GM19395 (cell line): ENCODE results near the gene SPANXB1.
"Not testable (repeated sequence)": the region's sequence is repeated elsewhere in the genome, so short reads cannot be mapped to it uniquely, and the experiment has no call there.

Experiments
- ATAC-seq: cut with Tn5 transposase; IDR thresholded peaks from one replicate; pipeline ENCODE4 v1.9.1; 2021; ENCODE audit warnings: mild to moderate bottlenecking, moderate library complexity; ENCODE audit not compliant: unreplicated experiment

Gene SPANXB1

GRCh38 chrX:141002568-141002967 is at the start of gene SPANXB1:
Gene SPANXB1 (plus strand): TSS chrX:141002594. CDS start chrX:141002694, 100 bp downstream.
- not testable (repeated sequence) for ATAC-seq

- no peak for ATAC-seq
These were observed 35.4 kb upstream of the SPANXB1 start for GRCh38 chrX:140967036-140967435.

- ATAC-seq = no peak
These were observed 31.1 kb upstream of the SPANXB1 start for GRCh38 chrX:140971099-140971795.

GRCh38 chrX:140975472-140975871 is 26.9 kb upstream of the SPANXB1 start:
- no peak for ATAC-seq

GRCh38 chrX:140980271-140980670 is 22.1 kb upstream of the SPANXB1 start:
- no peak for ATAC-seq

- ATAC-seq = no peak
These were observed 18.7 kb upstream of the SPANXB1 start for GRCh38 chrX:140983730-140984129.

- ATAC-seq = not testable (repeated sequence)
These were observed 2.8 kb downstream of the SPANXB1 start for GRCh38 chrX:141005243-141005642.

- not testable (repeated sequence) for ATAC-seq
These were observed 41.9 kb downstream of the SPANXB1 start for GRCh38 chrX:141044246-141044645.

GRCh38 chrX:141049878-141050277 is 47.5 kb downstream of the SPANXB1 start:
- not testable (repeated sequence) for ATAC-seq

- ATAC-seq = not testable (repeated sequence)
These were observed 49.7 kb downstream of the SPANXB1 start for GRCh38 chrX:141052098-141052497.
